ENCODE measurements around the gene DDIAS. TPM values are rescaled to one million over a fixed set of nuclear protein-coding genes. Genes with fewer than 3 reads are reported as not detected.

Gene DDIAS
- total and polyA plus RNA-seq, 9 of the 15 experiments (the other 6 are each of a cell fraction or from before 2014, with no cell fraction given), result 9.4 to 27.2 (median 23.3) TPM

GRCh38 chr11:82901165-82901921 is at the start of gene DDIAS (continued):
- TF ChIP-seq UBTF (IDR thresholded peaks at IDR 0.05; ENCODE audit: borderline replicate concordance in 1 of 2, low read depth in 2 of 2, low read length in 2 of 2) (peak in 1 of 2 experiments; percentile 83; a peak in 1 of 4 replicates), HDAC1 (IDR thresholded peaks at IDR 0.05) (peak in 1 of 2 experiments; percentile 97; a peak in 2 of 4 replicates), ETV6 (IDR thresholded peaks at IDR 0.05; ENCODE audit: borderline replicate concordance in 1 of 2, low read depth in 2 of 2, low read length in 1 of 2) (no peak), ETV6 (CRISPR knock-in tag; IDR thresholded peaks at IDR 0.05; ENCODE audit: borderline replicate concordance) (no peak), RB1 (IDR thresholded peaks at IDR 0.05; ENCODE audit: low read depth) (peak; percentile 41; the same call in 1 of the 2 replicates), C11orf30 (IDR thresholded peaks at IDR 0.05; ENCODE audit: low read depth) (peak; percentile 62; the same call in 1 of the 2 replicates), ZC3H8 (IDR thresholded peaks at IDR 0.05) (no peak), KLF6 (CRISPR knock-in tag; IDR thresholded peaks at IDR 0.05; ENCODE audit: borderline replicate concordance) (no peak), PRDM10 (IDR thresholded peaks at IDR 0.05; ENCODE audit: partially characterized antibody) (peak; percentile 99), ZNF436 (CRISPR knock-in tag; IDR thresholded peaks at IDR 0.05) (no peak), MAFF (IDR thresholded peaks at IDR 0.05; ENCODE audit: low read length) (peak; percentile 48; the same call in 1 of the 2 replicates), ATF1 (CRISPR knock-in tag; IDR thresholded peaks at IDR 0.05) (no peak), ATF1 (tag; IDR thresholded peaks at IDR 0.05) (peak; percentile 76), CREM (IDR thresholded peaks at IDR 0.05; ENCODE audit: low read depth) (peak; percentile 72), KDM4B (IDR thresholded peaks at IDR 0.05; ENCODE audit: borderline replicate concordance in 2 of 2, low read depth in 1 of 2) (0 out of 4 replicates have a peak, but pooled peaks of 1 of the 2 experiments have one; percentile 62), CHD1 (IDR thresholded peaks at IDR 0.05; ENCODE audit: low read length) (no peak), MTA1 (IDR thresholded peaks at IDR 0.05; ENCODE audit: borderline replicate concordance) (peak; percentile 49; the same call in 1 of the 2 replicates), ZKSCAN3 (CRISPR knock-in tag; IDR thresholded peaks at IDR 0.05) (no peak)
- TF ChIP-seq, protein P1, sequence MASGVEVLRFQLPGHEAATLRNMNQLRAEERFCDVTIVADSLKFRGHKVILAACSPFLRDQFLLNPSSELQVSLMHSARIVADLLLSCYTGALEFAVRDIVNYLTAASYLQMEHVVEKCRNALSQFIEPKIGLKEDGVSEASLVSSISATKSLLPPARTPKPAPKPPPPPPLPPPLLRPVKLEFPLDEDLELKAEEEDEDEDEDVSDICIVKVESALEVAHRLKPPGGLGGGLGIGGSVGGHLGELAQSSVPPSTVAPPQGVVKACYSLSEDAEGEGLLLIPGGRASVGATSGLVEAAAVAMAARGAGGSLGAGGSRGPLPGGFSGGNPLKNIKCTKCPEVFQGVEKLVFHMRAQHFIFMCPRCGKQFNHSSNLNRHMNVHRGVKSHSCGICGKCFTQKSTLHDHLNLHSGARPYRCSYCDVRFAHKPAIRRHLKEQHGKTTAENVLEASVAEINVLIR (CRISPR knock-in tag; IDR thresholded peaks at IDR 0.05), result no peak
- TF ChIP-seq, protein P2, sequence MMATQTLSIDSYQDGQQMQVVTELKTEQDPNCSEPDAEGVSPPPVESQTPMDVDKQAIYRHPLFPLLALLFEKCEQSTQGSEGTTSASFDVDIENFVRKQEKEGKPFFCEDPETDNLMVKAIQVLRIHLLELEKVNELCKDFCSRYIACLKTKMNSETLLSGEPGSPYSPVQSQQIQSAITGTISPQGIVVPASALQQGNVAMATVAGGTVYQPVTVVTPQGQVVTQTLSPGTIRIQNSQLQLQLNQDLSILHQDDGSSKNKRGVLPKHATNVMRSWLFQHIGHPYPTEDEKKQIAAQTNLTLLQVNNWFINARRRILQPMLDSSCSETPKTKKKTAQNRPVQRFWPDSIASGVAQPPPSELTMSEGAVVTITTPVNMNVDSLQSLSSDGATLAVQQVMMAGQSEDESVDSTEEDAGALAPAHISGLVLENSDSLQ (IDR thresholded peaks at IDR 0.05), result peak; percentile 61; the same call in 1 of the 2 replicates
